ENCODE data around the gene EPC1. TPM values are rescaled to one million over a fixed set of nuclear protein-coding genes. Genes with fewer than 3 reads are reported as not detected.
"Not testable (repeated sequence)": the region's sequence is repeated elsewhere in the genome, so short reads cannot be mapped to it uniquely, and the experiment has no call there.

Gene EPC1
- total RNA-seq, 4 donors from 2014 or later = 25.0 to 37.9 (median 29.3) TPM

DNA sequence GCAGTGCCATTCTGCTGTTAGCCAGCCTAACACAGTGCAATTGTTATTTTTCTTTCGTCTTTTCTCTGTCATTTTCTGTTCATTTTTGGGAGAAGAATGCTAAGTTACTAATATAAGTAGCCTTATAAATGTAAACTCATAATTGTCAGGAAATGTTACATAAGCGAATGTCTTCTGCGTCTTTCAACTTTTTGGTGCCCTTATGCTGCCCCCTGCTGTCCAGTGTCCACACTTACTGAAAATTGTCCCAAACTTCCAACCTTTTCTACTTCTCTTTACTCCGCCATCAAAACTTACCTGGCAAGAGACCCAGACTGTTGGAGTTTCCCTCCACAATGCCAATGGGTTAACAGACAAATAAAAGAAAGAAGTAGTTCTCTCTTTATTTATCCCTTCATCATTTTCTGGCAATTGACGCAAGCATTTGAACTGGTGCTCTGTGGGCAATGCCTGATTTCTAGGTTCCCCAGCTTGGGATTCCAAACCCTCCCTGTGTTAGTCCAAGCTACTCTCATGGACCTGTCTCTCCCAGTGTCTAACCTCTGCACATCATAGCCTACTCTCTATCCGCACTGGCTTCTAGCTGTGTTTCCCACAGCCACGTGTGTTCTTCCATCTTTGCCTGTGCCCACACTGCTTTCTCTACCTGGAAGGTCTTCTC, 21.0 kb upstream of the EPC1 start:
- Histone ChIP-seq H3K4me1 (peaks cover 34 to 41% of the 10 kb centered on the region in 2 donors), H3K9me3 (no peaks in the 10 kb centered on the region), H3K4me3 (peak overlapping the region; percentile 23 to 40 (median 26)), H3K36me3 (no peaks in the 10 kb centered on the region), H3K27me3 (no peaks in the 10 kb centered on the region), H3K27ac (peak overlapping the region; percentile 43 to 88 (median 51))
- peak; percentile 69 to 71 for ATAC-seq
- in situ Hi-C loops (cut with MboI; ENCODE audit: low sequenced_read_pairs in 4 of 4) = loop anchor here in 3 of 4 donors (5.0 to 25.0 kb wide), 6 partner anchors 111 to 306 kb away; partner anchors contain the start of gene KIF5B (in 1 of the 3)
- TF ChIP-seq, protein P1, sequence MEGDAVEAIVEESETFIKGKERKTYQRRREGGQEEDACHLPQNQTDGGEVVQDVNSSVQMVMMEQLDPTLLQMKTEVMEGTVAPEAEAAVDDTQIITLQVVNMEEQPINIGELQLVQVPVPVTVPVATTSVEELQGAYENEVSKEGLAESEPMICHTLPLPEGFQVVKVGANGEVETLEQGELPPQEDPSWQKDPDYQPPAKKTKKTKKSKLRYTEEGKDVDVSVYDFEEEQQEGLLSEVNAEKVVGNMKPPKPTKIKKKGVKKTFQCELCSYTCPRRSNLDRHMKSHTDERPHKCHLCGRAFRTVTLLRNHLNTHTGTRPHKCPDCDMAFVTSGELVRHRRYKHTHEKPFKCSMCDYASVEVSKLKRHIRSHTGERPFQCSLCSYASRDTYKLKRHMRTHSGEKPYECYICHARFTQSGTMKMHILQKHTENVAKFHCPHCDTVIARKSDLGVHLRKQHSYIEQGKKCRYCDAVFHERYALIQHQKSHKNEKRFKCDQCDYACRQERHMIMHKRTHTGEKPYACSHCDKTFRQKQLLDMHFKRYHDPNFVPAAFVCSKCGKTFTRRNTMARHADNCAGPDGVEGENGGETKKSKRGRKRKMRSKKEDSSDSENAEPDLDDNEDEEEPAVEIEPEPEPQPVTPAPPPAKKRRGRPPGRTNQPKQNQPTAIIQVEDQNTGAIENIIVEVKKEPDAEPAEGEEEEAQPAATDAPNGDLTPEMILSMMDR (IDR thresholded peaks at IDR 0.05 in 4 of 5, conservative IDR thresholded peaks at IDR 0.05 in 1 of 5) = peak; percentile 76 to 82 (median 81)
- TF ChIP-seq POLR2A (IDR thresholded peaks at IDR 0.05) = no peak
- peak; percentile 41 to 56 for DNase-seq
- intact Hi-C loops (cut with DNase I; ENCODE audit: low total_unique reads) = loop anchor here (1.0 to 2.0 kb wide), 3 partner anchors 22 to 177 kb away; no protein-coding TSS in a partner anchor

DNA sequence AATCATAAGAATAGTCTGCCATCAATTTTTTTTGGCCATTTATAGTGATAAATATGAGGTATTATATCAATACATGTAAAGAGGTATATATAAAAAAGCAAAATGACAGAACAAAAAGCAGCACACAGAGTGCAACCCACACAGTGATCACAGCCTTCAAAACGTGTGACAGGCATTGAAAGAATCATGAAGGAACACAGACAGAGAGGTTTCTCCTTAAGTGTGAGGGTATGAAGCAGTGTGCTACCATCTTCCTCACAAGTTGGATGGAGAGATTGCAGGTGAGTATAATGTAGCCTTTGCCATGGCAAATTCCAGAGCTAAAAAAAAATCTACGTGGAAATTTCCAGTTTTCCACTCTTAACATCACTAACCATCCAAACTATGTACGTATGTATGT, 19.6 kb upstream of the EPC1 start:
- ATAC-seq (no peak), DNase-seq (no peak)
- no peak overlapping the region for H3K4me3 ChIP-seq
- H3K27me3 ChIP-seq = no peaks in the 10 kb centered on the region
- in situ Hi-C loops (cut with MboI; ENCODE audit: low sequenced_read_pairs in 4 of 4) = loop anchor here in 3 of 4 donors (5.0 to 25.0 kb wide), 6 partner anchors 109 to 304 kb away; partner anchors contain the start of gene KIF5B (in 1 of the 3)
- TF ChIP-seq POLR2A (IDR thresholded peaks at IDR 0.05) = no peak
- TF ChIP-seq, protein P1 (IDR thresholded peaks at IDR 0.05 in 4 of 5, conservative IDR thresholded peaks at IDR 0.05 in 1 of 5) = no peak
- H3K4me1 ChIP-seq = peaks cover 36 to 39% of the 10 kb centered on the region in 2 donors
- intact Hi-C loops (cut with DNase I; ENCODE audit: low total_unique reads) = no loop called here
- H3K27ac ChIP-seq = no peak overlapping the region
- no peaks in the 10 kb centered on the region for H3K36me3 ChIP-seq
- no peaks in the 10 kb centered on the region for H3K9me3 ChIP-seq

DNA sequence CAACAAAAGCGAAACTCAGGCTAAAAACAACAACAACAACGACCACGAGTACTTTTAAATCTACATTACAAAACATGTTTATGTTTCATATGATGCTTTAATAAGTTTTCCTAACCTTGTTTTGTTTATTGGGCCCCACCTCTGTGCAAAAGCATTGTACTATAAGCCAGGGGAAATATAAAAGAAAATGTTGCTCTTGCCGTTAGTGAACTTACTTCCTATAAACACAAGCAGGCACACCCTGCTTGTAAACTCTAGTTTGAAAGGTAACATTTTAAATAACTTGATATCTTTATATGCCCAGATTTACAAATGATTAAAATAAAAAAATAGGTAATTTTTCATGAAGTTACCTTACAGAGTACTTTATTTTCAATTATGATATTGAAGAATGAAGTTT, 19.2 kb upstream of the EPC1 start:
- no peaks in the 10 kb centered on the region for H3K36me3 ChIP-seq
- H3K27ac ChIP-seq = no peak overlapping the region
- no peak for DNase-seq
- in situ Hi-C loops (cut with MboI; ENCODE audit: low sequenced_read_pairs in 4 of 4) = loop anchor here in 3 of 4 donors (5.0 to 25.0 kb wide), 6 partner anchors 109 to 304 kb away; partner anchors contain the start of gene KIF5B (in 1 of the 3)
- no peaks in the 10 kb centered on the region for H3K9me3 ChIP-seq
- no peak for ATAC-seq
- intact Hi-C loops (cut with DNase I; ENCODE audit: low total_unique reads) = no loop called here
- TF ChIP-seq POLR2A (IDR thresholded peaks at IDR 0.05) = no peak
- TF ChIP-seq, protein P1 (IDR thresholded peaks at IDR 0.05 in 4 of 5, conservative IDR thresholded peaks at IDR 0.05 in 1 of 5) = no peak
- peaks cover 32 to 34% of the 10 kb centered on the region in 2 donors for H3K4me1 ChIP-seq
- H3K27me3 ChIP-seq = no peaks in the 10 kb centered on the region
- H3K4me3 ChIP-seq = peak overlapping the region in 1 of 4 donors; percentile 11

DNA sequence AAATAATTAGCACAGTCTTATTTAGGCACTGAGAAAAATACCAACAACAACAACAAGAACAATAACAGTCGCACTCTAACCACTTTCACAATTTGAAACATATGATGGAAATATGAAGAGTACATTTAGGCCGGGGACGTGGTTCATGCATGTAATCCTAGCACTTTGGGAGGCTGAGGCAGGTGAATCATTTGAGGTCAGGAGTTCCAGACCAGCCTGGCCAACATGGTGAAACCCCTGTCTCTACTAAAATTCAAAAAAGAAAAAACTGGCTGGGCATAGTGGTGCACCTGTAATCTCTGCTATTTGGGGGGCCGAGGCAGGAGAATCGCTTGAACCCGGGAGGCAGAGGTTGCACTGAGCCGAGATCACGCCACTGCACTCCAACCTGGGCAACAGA, 18.4 kb upstream of the EPC1 start:
- in situ Hi-C loops (cut with MboI; ENCODE audit: low sequenced_read_pairs in 4 of 4) = loop anchor here in 3 of 4 donors (5.0 to 25.0 kb wide), 6 partner anchors 108 to 303 kb away; partner anchors contain the start of gene KIF5B (in 1 of the 3)
- H3K4me3 ChIP-seq; H3K36me3 ChIP-seq; H3K9me3 ChIP-seq; DNase-seq; H3K27me3 ChIP-seq; intact Hi-C loops (cut with DNase I; ENCODE audit: low total_unique reads); ATAC-seq; H3K27ac ChIP-seq: not testable (repeated sequence)
- H3K4me1 ChIP-seq = peaks cover 25 to 27% of the 10 kb centered on the region in 2 donors

DNA sequence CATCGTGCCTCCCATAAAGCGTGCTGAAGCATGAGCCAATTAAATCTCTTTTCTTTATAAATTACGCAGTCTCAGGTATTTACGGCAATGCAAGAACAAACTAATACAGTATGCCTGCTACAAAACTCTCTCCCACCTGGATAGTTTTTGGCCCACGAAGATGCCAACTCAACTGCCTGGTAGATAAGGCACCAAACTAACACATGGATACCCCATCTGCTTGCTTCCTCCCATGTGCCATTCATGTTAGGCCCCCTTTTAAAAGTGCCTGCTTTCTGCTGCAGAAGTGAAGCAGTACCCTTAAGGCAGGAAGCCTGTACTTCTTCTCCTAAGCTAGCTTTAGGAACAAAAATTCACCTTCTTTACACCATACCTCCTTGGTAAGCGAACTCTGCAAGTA, 15.6 kb upstream of the EPC1 start:
- DNase-seq (no peak), ATAC-seq (no peak)
- Histone ChIP-seq H3K4me3 (no peak overlapping the region), H3K27ac (no peak overlapping the region), H3K27me3 (no peaks in the 10 kb centered on the region), H3K4me1 (peaks cover 9 to 16% of the 10 kb centered on the region in 2 donors), H3K36me3 (no peaks in the 10 kb centered on the region), H3K9me3 (no peaks in the 10 kb centered on the region)
- TF ChIP-seq POLR2A (IDR thresholded peaks at IDR 0.05) = no peak
- TF ChIP-seq, protein P1 (IDR thresholded peaks at IDR 0.05 in 4 of 5, conservative IDR thresholded peaks at IDR 0.05 in 1 of 5) = no peak
- in situ Hi-C loops (cut with MboI; ENCODE audit: low sequenced_read_pairs in 4 of 4) (loop anchor here in 2 of 4 donors (10.0 to 25.0 kb wide), 4 partner anchors 108 to 300 kb away; partner anchors contain the start of gene KIF5B (in 1 of the 2)), intact Hi-C loops (cut with DNase I; ENCODE audit: low total_unique reads) (no loop called here)

Data from gastrocnemius medialis (tissue), 4 donors.